K562 (cell line): Measurements from ENCODE around the gene HSD11B2. TPM values are rescaled to one million over a fixed set of nuclear protein-coding genes. Genes with fewer than 3 reads are reported as not detected.
A peak's percentile ranks its signal among the peaks of the same experiment; 100 is the strongest.

Experiments
- ARID2 ChIP-seq: fragments of 450-650 bp; IDR thresholded peaks from 2 replicates; pipeline ENCODE4 v1.6.1; 2017; ENCODE audit warnings: antibody characterized with exemption, mild to moderate bottlenecking
- ASH1L ChIP-seq: fragments of 450-650 bp; IDR thresholded peaks from 2 replicates; pipeline ENCODE4 v1.6.1; 2018; ENCODE audit warnings: borderline replicate concordance, mild to moderate bottlenecking, low read depth; ENCODE audit not compliant: partially characterized antibody
- ATF2 ChIP-seq: sonication (generic); formaldehyde crosslinking; IDR thresholded peaks from 2 replicates; pipeline ENCODE4 v1.8.1; 2022; ENCODE audit warnings: missing genetic modification reagents
- BCLAF1 ChIP-seq, 2 experiments: fragments of 450-650 bp in 1 of 2; IDR thresholded peaks; 2 replicates each; pipeline ENCODE4 v1.6.1; 2011 to 2017; ENCODE audit warnings: low read depth in 2 of 2, antibody characterized with exemption in 1 of 2, borderline replicate concordance in 1 of 2, low read length in 1 of 2, mild to moderate bottlenecking in 1 of 2, mixed read lengths in 1 of 2; ENCODE audit not compliant: control insufficient read depth in 1 of 2
- E2F5 ChIP-seq: sonication (generic); formaldehyde crosslinking; IDR thresholded peaks from 2 replicates; pipeline ENCODE4 v1.8.0; 2022; ENCODE audit warnings: mild to moderate bottlenecking, missing genetic modification reagents
- GTF2A2 ChIP-seq: IDR thresholded peaks from 2 replicates; pipeline ENCODE4 v1.6.1; 2016; ENCODE audit warnings: mild to moderate bottlenecking, missing genetic modification characterization, missing compliant biosample characterization
- HDGF ChIP-seq: fragments of 450-650 bp; IDR thresholded peaks from 2 replicates; pipeline ENCODE4 v1.6.1; 2016
- HMGN3 ChIP-seq: IDR thresholded peaks from 2 replicates; pipeline ENCODE4 v1.6.1; 2011; ENCODE audit warnings: borderline replicate concordance, low read depth, mild to moderate bottlenecking, mixed read lengths, low read length; ENCODE audit not compliant: insufficient read length; ENCODE audit errors: extremely low read depth
- MAZ ChIP-seq, 2 experiments: fragments of 450-650 bp in 1 of 2; sonication (generic) in 1 of 2; formaldehyde crosslinking; IDR thresholded peaks in 1 of 2; conservative IDR thresholded peaks in 1 of 2; 2 replicates each; pipeline versions ENCODE4 v1.4.0 to v1.5.0; 2020; ENCODE audit warnings: mild to moderate bottlenecking in 1 of 2, missing genetic modification reagents in 1 of 2
- PML ChIP-seq: IDR thresholded peaks from 2 replicates; pipeline ENCODE4 v1.6.1; 2012; ENCODE audit warnings: low read length, inconsistent platforms
- SMAD1 ChIP-seq: fragments of 150-350 bp; IDR thresholded peaks from 2 replicates; pipeline ENCODE4 v1.6.1; 2014; ENCODE audit warnings: low read length, low read depth; ENCODE audit not compliant: partially characterized antibody
- SNIP1 ChIP-seq: fragments of 450-650 bp; IDR thresholded peaks from 2 replicates; pipeline ENCODE4 v1.7.1; 2017; ENCODE audit warnings: low read depth, mild to moderate bottlenecking
- STAG1 ChIP-seq: sonication (generic); formaldehyde crosslinking; IDR thresholded peaks from 2 replicates; pipeline ENCODE4 v1.5.0; 2020; ENCODE audit warnings: missing genetic modification reagents, borderline replicate concordance
- TARDBP ChIP-seq: fragments of 450-650 bp; IDR thresholded peaks from 2 replicates; pipeline ENCODE4 v1.6.1; 2016
- ZMIZ1 ChIP-seq, 2 experiments: fragments of 150-350 bp in 1 of 2; IDR thresholded peaks; 2 replicates each; pipeline ENCODE4 v1.6.1; 2012 to 2016; ENCODE audit warnings: low read depth in 2 of 2, low read length in 2 of 2, mild to moderate bottlenecking in 1 of 2, moderate library complexity in 1 of 2
- polyA plus RNA-seq, 8 experiments: library from polyadenylated mRNA; depleted of rRNA in 4 of 8; stranded (reverse) in 5 of 8; unstranded in 3 of 8; fragments of >200 nt; fragmentation: Nextera tagmentation in 2 of 8; fragmentation: Illumina TruSeq in 1 of 8; extraction: Ambion mirVana in 2 of 8; extraction: Trizol in 1 of 8; gene quantifications; 2 replicates each; pipeline versions ENCODE4 v1.2.1 to v1.2.3, GENCODE V29; 2011 to 2014; ENCODE audit warnings: inconsistent platforms in 1 of 8, missing spikeins in 1 of 8
- total RNA-seq, 7 experiments: library from RNA; depleted of rRNA in 6 of 7; stranded (reverse); fragments of >200 nt in 6 of 7; fragmentation: Illumina TruSeq in 2 of 7; extraction: Trizol in 2 of 7; gene quantifications; 2 replicates each; pipeline versions ENCODE4 v1.2.1 to v1.2.3, GENCODE V29; 2011 to 2021; ENCODE audit warnings: low replicate concordance in 1 of 7

Gene HSD11B2
- total and polyA plus RNA-seq, 9 of the 15 experiments (the other 6 are each of a cell fraction or from before 2014, with no cell fraction given), result 0.08 to 2.0 (median 0.79) TPM

GRCh38 chr16:67480833-67481560, 50.1 kb downstream of the HSD11B2 start, which contains the start of gene ATP6V0D1 (continued):
- TF ChIP-seq E2F5 (peak; percentile 70; the same call in 1 of the 2 replicates), TARDBP (peak; percentile 34; the same call in 1 of the 2 replicates), HDGF (no peak), ARID2 (no peak), PML (peak; percentile 38; the same call in 1 of the 2 replicates), HMGN3 (peak; percentile 86), ASH1L (no peak), ZMIZ1 (IDR thresholded peaks at IDR 0.05; ENCODE audit: low read depth in 2 of 2, low read length in 2 of 2) (peak in 1 of 2 experiments; percentile 34; a peak in 1 of 4 replicates), MAZ (CRISPR knock-in tag; conservative IDR thresholded peaks at IDR 0.05 in 1 of 2, IDR thresholded peaks at IDR 0.05 in 1 of 2) (peak; percentile 89 to 98), BCLAF1 (IDR thresholded peaks at IDR 0.05; ENCODE audit: borderline replicate concordance in 1 of 2, control insufficient read depth in 1 of 2, low read depth in 2 of 2, low read length in 1 of 2) (no peak), ATF2 (CRISPR knock-in tag) (no peak), STAG1 (CRISPR knock-in tag) (no peak), GTF2A2 (tag) (no peak), SMAD1 (peak; percentile 39), SNIP1 (peak; percentile 22; the same call in 1 of the 2 replicates)
